Activated effector memory CD4-positive, alpha-beta T cell treated with Interleukin-2 at 50 U/mL for 16 hours (primary cell): Measurements from ENCODE around the gene PLTP.
"Not testable (repeated sequence)": the region's sequence is repeated elsewhere in the genome, so short reads cannot be mapped to it uniquely, and the experiment has no call there.

Experiments used
- DNase-seq: peaks from one replicate; pipeline ENCODE4 v3.0.0-alpha.2; 2020

PLTP gene, protein sequence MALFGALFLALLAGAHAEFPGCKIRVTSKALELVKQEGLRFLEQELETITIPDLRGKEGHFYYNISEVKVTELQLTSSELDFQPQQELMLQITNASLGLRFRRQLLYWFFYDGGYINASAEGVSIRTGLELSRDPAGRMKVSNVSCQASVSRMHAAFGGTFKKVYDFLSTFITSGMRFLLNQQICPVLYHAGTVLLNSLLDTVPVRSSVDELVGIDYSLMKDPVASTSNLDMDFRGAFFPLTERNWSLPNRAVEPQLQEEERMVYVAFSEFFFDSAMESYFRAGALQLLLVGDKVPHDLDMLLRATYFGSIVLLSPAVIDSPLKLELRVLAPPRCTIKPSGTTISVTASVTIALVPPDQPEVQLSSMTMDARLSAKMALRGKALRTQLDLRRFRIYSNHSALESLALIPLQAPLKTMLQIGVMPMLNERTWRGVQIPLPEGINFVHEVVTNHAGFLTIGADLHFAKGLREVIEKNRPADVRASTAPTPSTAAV

DNA sequence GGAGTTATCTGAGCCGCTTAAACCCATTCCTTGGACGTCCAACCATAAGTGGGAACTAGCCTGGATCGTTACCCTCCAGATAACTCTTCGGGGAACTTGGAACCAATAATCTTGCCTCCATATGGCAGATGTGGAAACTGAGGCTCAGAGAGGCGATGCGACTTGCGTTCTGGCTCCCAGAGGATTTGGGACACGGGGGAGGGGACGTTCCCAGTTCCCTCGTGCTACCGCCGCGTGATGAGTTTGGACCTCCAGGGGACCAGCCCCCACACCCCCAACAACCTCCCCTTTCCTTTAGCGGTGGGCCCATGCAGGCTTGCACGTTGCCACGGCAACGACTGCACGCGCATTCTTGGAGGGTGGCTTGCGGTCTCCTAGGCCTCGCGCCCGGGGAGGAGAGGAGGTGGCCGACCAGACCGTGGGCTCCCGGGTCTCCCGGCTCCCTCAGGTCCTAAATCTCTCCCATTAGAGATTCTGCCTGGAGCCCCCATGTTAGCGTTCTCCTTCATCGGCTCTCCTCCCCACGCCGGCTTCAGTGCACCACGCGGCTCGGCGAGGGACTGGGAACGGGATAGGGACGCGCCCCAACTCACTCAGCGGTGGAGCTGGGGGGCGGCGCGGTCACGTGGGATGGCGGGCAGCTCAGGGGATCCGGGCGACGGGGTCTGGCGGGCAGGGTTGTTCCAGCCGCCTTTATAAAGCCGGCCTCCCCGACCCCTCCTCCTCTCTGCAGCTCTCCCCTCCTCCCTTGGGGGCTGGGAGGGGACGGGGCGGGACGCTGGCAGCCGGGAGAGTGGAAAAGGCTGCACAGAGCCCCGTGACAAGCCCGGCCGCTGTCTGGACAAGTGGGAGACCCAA is at the start of gene PLTP:
TSS of gene PLTP (minus strand) at position 670 of the 858 bp plus-strand sequence. CDS start 703 bp downstream, outside the sequence.
- DNase-seq, result no peak

DNA sequence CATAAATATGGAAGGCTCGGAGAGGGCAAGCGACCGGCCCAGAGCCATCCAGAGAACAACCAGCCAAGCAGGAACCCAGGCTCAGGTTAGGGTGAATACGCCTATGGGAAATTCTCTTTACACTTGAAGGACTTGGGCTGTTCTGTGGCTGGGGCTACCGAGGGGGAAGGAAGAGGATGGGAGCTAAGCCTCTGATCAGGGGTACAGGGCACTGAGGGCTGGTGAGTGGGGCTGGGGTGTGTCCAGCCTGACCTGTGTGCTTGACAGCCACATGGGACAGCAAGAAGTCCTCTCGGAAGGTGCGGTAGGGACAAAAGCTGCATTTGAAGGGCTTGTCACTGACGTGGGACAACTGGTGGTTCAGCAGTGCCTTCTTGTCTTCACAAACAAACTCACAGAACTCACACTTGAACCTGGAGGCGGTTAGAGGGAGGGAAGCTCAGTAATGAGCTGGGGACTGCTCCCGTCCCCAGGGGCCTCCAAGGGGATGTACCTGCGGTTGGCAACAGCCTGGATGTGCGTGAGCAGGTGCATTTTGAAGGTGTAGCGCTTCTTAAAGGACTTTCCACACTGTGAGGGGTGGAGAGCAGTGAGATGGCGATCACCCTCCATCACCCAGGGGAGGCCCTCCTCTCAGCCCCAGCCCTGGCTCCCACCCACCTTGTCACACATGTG is 48.1 kb upstream of the PLTP start:
- no peak for DNase-seq

DNA sequence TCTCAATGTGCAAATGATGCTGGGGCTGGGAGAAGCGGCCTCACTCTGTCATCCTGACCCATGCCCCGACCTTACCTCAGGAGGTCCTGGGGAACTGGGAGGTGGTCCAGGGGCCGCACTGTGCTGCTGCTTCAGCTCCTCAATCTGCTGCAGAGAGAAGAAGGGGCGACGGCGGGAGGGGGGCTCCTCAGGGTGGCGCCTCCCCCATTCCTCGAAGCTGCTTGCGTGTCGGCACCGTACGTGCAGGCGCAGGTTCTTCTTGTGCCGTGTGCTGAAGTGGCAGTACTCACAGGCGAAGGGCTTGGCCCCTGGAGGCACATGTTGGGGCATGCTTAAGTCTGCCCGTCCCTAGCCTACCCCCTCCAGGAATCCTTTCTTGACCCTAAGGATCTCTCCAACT is 47.2 kb upstream of the PLTP start:
- no peak for DNase-seq

DNA sequence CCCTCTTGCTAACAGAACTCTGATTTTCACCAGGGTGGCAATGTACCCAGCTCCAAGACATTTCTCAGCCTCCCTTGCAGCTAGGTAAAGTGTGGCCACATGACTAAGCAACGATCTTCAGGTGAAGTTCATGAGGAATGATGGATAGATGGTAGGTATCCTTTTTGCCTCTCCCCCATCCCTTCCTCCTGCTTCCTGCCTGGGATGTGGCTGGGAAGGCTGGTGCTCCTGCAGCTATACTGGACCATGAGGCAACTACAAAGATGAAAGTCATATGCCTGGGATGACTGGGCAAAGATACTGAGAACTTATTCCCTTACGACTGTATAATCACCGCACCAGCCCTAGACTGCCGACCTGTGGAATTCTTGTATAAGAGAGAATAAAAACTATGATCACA is 46.6 kb upstream of the PLTP start:
- DNase-seq, result no peak

DNA sequence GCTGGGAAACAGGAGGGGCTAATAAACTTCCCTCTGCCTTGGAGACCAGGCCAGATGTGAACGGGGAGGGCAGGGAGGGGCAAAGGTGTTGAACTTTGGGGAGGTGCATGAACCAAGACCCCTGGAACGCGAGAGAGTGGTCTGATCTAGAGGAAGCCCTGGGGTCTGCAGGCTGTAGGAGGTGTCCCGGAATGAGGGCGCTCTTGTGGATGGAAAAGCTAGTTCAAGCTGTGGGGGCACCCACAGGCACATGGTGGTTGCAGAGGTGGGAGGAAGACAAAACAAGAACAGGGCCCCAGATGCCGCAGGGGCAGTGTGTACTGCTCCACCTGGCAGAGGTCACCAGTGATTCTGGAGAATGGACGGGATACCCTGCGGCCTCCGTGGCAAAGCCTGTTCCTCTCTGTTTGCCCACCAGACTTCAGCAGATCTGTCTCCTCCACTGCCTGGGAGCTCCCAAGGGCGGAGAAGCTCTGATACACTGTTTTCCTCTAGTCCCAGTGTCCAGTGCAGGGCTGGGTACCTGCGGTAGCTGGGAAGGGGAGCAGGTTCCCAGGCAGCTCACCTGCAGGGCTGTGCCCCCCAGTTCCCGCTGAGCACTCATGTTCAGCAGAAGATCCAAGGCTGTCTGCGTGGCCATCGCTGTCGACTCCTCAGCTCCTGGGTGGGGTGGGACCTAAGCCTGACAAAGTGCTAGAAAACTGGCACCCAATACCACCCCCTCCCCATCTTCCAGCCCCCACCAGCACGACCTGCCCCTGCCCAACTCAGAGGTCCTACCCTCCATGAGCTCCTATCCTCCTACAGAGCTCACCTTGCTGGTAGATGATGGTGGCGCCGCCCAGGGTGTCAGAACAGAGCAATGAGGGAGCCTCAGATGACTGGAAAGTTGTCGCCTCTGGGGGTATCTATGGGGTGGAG is 45.3 kb upstream of the PLTP start:
- DNase-seq, result no peak

DNA sequence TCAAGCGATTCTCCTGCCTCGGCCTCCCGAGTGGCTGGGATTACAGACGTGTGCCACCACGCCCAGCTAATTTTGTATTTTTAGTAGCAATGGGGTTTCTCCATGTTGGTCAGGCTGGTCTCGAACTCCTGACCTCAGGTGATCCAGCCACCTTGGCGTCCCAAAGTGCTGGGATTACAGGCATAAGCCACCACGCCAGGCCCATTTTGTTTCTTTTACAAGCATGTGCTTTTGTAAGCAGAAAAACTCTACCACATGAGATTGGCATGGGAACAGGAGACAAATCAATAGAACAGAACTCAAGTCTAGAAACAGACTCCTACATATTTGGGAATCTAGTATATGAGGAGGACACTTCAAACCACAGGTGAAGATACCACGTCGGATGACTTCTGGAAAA is 44.4 kb upstream of the PLTP start:
- DNase-seq, result not testable (repeated sequence)

DNA sequence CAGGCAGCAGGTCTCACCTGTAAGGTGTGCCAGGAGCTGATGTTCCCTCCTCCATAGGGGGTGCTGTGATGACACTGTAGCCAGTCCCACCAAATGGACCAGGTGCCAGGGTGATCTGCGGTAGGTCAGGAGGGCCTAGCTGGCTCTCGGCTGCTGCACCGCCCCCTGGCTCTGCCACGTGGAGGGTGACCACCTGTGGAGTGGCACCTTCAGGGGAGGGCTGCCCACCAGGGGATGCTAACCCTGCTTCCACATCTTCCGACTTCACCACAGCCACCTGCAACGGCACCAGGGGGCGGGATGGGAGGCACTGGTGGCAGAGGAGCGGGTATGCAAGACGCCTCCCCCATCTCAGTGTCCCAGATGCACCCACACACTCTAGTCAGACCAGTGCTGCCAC is 41.7 kb upstream of the PLTP start:
- DNase-seq, result no peak

DNA sequence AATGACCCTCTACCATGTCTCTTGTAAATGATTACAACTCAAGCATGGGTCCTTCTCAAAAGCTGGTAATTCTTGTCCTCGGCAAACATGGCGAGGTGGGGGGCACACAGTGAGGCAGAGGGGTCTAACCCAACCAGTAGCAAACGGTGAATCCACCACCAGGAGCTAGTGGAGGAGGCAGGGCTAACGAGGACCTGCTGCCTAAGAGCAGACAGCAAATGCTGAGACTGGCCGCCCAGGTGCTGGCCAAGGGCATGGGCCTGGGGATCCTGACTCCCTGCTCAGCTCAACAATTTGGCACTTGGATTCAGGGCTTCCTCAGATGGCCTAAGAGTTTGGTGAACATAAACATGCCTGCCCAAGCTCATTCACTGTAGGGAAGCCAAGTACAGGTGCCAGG is 40.9 kb upstream of the PLTP start:
- DNase-seq, result no peak

DNA sequence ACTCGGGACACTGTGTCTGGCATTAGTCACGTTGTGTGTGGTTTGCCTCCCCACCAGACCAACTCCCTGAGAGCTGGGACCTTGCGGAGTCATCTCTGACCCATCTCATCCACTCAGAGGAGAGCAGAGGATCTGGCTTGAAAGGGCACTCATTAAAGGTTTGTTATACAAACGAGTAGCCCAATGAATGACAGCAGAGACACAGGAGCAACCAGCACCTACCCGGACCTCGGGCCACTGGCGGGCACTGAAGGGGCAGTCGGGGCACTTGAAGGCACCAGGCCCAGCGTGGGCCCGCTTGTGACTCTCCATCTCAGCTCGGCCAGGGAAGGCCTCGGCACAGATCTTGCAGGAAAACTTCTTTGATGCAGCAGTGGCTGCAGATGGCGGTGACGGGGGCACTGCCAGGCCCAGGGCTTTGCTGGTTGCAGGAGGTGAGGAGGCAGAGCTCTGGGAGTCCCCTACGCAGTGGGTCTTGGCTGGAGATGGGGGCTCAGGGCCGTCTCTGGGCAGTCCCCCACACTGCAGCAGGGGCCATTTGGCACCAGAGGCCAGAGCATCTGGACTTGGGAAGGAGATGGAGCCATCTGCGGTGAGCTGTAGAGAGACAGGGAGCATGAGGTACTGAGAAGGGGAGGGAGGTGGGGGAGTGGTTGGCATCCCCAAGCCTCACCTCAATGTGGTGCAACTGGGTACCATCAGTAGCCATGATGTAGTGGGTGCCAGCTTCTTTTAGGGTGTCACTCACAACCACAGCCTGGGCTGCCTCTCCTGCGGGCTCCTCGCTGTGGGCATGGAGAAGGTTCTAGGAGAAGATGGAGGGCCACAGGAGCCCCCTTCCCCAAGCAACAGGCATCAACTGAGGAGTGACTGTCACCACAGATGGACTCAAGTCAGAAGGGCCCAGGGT is 40.2 kb upstream of the PLTP start:
- no peak for DNase-seq

DNA sequence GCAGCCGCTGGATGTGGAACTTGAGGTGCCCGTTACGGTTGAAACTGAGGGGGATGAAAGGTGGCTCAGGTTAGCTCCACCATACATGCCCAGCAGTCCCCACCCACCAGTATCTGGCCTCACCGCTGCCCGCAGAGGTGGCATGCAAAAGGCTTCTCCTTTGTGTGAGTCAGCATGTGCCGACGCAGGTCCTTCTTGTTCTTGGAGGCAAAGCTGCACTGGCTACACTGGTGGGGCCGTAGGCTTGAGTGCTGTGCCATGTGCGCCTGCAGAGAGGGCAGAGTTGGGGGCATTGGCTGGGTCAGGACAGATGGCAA is 38.3 kb upstream of the PLTP start:
- DNase-seq, result no peak

DNA sequence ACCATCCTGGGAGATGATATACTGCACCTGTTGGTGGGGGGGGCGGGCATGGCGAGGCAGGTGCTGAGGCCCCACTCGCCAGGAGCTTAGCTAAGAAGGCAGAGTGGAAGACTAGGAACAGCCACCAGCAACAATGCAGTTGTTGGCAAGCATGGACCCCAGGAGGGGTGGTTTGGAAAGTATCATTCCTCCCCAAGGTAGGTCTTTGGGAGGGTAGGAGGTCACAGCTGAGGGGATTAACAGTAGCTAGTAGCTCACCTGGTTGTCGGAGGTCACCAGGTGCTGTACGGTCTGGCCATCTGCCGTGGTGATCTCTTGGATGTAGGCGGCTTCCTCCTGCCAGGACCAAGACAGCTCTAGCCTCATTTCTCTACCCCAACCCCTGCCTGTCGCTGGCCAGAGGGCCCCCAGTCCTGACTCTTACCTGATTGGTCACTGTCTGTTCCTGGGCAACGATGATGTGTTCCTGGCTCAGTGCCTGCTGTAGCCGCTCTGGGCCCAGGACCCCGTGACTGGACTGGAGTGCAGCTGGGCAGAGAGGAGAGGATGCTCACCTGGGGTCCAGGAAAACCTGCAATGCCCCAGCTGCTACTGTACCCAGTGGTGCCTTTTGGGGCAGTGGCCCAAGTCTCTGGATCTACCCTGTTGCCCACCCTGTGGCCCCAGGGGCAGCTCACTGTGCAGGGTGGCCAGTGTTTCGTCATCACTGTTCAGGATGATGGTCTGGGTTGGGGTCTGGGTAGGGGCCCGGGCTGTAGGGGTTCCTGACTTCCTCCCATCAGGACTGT is 37.8 kb upstream of the PLTP start:
- no peak for DNase-seq

DNA sequence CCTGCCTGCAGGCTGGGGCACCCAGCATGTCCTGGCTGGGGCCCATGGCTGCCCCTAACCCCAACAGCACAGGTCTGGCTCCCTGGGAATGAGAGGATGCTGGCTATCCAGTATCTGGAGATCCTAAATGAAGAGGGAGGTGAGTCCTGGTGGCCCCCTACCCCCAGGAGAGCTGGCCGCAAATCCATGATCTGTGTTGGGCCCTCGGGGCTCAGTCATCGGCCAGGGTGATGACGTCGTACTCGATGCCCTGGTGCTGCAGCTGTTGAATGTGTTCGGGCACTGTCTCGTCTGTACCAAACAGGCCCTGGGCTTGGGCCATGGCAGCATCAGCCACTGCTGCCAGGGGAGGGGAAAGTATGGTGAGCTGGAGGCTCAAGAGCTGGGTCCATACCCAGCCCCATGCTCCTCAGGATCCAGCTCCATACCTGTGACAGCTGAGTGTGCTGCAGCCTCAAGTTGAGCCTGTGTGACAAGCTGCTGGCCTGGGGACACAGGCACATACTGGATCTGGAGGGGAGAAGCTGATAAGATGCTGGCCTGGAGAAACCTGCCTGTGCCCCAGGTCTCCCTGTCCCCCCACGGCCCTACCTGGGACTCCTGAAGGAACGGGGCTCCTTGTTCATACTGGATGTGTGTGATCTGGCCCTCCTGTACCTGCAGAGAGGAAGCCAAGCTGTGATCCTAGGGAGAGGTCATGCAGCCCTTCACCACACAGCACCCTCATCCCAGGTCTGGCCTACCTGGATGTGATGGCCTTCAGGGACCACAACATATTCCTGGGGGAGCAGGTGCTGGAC is 37.0 kb upstream of the PLTP start:
- DNase-seq, result no peak

DNA sequence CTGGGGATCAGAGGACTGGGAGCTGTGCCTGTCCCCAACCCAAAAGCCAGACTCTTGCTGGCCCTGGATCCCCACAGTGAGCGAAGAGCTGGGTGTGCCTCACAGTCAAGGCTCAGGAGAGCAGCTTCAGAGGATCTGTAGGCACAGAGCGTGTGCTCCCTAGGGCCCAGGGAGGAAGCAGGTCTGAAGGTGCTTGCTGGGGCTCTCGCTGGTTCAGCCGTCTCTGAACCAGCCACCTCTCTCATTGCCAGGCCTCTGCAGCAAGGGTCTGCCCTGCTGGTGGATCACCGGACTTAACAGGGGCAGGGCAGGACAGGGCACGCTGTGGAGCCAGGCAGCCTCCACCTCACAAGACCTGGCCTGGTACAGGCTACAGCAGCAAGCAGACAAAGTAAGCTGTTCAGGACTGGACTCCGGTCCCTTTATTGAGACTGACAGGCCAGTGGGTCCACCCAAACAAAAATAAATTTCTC is 36.3 kb upstream of the PLTP start:
- DNase-seq, result no peak

DNA sequence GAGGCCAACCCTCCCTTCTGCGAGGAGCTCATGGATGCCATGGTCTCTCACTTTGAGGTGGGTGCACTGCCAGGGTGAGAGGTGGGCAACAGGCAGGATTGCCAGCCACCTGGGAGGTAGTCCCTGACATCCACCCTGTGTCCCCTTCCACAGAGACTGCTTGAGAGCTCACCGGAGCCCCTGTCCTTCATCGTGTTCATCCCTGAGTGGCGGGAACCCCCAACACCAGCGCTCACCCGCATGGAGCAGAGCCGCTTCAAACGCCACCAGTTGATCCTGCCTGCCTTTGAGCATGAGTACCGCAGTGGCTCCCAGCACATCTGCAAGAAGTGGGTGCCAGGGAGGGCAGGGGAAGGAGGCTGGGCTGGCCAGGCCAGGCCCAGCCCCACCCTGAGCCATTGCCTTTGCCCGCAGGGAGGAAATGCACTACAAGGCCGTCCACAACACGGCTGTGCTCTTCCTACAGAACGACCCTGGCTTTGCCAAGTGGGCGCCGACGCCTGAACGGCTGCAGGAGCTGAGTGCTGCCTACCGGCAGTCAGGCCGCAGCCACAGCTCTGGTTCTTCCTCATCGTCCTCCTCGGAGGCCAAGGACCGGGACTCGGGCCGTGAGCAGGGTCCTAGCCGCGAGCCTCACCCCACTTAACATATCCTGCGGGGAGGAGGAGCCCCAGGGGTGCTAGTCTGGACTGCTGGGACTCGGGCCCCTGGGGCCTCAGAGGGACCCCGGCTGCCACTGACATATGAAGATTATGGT is 35.3 kb upstream of the PLTP start:
- no peak for DNase-seq

DNA sequence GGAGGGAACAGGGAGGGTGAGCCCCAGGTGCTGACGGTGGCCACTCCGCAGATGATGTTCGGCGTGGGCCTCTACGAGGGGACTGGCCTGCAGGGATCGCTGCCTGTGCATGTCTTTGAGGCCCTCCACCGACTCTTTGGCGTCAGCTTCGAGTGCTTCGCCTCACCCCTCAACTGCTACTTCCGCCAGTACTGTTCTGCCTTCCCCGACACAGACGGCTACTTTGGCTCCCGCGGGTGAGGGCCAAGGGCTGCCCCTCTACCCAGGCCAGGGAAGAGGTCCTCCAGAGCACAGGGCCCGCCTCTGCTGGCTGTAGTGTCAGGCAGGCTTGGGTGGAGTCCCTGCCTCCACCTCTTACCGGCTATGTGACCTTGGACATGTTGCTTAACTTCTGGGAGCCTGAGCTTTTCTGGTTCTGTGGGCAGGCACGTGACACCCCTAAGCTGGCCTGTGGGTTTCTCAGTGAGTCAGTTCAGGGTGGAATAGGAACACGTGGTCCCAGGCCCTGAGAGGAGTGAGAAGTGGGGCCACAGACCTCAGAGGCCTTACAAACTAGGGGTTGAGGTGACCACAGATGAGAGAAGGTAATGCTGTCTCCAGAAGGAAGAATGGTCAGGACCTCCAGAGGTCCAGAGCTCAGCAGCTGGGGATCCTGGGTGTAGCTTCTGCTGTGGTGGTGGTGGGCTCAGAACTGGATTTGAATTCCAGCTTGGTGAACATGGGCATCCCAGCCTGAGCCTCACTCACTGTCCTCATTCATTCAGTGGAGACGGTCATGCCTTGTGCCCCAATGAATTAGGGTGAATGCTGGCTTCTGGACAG is 34.4 kb upstream of the PLTP start:
- DNase-seq, result peak; percentile 28

DNA sequence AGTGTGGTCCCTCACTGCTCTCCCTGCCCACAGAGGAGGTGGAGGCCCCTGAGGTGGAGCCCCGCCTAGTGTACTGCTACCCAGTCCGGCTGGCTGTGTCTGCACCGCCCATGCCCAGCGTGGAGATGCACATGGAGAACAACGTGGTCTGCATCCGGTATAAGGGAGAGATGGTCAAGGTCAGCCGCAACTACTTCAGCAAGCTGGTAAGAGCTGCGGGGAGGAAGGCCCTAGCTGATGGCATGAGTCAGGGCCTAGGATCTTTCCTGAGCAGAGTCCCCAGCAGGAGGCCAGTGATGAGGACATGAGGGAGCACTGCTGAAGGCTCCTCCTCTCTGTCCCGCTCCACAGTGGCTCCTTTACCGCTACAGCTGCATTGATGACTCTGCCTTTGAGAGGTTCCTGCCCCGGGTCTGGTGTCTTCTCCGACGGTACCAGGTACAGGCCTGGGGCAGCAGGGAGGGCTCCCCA is 33.8 kb upstream of the PLTP start:
- no peak for DNase-seq

DNA sequence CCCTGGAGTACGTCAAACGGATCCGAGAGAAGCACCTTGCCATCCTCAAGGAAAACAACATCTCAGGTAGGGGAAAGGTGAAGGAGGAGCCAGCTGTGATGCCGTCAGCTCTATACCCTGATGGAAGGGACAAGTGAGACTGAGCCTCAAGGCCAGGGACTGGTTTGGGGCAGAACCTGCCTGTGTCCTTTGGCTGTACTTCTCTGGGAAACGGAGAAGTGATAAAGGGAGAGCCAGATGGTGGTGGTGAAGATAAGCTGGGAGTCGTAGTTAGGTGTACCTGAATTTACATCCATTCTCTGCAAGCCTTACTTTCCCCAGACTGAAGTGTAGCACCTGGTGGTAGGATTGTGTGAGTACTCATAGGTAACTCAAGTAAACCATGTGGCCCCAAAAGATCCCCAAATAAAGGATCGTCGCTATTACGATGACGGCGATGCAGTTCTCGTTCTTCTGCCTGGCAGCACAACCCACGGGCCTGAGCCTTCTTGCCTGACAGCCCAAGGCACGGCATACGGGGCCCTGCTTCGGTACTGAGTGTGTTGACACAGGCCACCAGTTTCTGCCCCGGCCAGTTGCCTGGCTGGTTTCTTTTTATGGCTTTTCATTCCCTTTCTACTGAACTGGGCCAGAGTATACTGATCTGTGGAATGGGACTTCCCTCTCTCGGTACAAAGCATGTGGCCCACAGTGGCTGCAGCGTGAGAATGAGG is 33.2 kb upstream of the PLTP start:
- no peak for DNase-seq
